Gastrocnemius medialis (tissue), 4 donors: ENCODE data around the gene CRYL1.

Experiments used
- POLR2A ChIP-seq, 2 donors: fragments of 450-650 bp; IDR thresholded peaks; one replicate each; pipeline ENCODE4 v1.6.1; 2017; ENCODE audit warnings: antibody characterized with exemption in 2 of 2, mild to moderate bottlenecking in 2 of 2, moderate library complexity in 2 of 2
- TF ChIP-seq, protein P1 (sequence below), 5 experiments: fragments of 450-650 bp in 3 of 5; fragments of 200-600 bp in 2 of 5; sonication (generic) in 2 of 5; IDR thresholded peaks in 4 of 5; conservative IDR thresholded peaks in 1 of 5; 1 replicate in 4 of 5; 2 replicates in 1 of 5; pipeline ENCODE4 v1.5.1; 2016 to 2019; ENCODE audit warnings: antibody characterized with exemption in 5 of 5, mild to moderate bottlenecking in 3 of 5, moderate library complexity in 3 of 5

DNA sequence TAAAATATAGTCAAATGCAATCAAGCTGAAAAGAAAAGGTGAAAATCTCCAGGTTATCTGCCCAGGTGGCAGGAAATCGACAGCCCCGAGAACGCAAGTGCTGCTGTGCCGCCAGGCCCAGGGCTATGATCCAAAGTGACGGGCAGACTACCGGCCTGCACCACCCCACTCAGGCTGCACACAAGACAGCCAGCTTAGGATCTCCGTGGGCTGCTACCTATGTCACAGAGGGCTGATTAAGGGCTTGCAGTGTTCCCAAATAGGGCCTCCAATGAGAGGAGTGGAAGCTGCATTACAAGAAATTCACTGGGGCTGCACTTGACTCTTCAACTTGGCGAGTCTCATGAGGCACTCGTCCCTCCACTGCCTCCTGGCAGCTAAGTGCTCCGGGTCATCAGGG, 121.8 kb downstream of the CRYL1 start:
- TF ChIP-seq, protein P1, sequence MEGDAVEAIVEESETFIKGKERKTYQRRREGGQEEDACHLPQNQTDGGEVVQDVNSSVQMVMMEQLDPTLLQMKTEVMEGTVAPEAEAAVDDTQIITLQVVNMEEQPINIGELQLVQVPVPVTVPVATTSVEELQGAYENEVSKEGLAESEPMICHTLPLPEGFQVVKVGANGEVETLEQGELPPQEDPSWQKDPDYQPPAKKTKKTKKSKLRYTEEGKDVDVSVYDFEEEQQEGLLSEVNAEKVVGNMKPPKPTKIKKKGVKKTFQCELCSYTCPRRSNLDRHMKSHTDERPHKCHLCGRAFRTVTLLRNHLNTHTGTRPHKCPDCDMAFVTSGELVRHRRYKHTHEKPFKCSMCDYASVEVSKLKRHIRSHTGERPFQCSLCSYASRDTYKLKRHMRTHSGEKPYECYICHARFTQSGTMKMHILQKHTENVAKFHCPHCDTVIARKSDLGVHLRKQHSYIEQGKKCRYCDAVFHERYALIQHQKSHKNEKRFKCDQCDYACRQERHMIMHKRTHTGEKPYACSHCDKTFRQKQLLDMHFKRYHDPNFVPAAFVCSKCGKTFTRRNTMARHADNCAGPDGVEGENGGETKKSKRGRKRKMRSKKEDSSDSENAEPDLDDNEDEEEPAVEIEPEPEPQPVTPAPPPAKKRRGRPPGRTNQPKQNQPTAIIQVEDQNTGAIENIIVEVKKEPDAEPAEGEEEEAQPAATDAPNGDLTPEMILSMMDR (IDR thresholded peaks at IDR 0.05 in 4 of 5, conservative IDR thresholded peaks at IDR 0.05 in 1 of 5), result no peak
- TF ChIP-seq POLR2A (IDR thresholded peaks at IDR 0.05), result no peak
